HG03025 (cell line): ENCODE results near the gene APPBP2.
"Not testable (repeated sequence)": the region's sequence is repeated elsewhere in the genome, so short reads cannot be mapped to it uniquely, and the experiment has no call there.

Experiments used
- ATAC-seq: cut with Tn5 transposase; IDR thresholded peaks from one replicate; pipeline ENCODE4 v1.9.1; 2021; ENCODE audit warnings: mild to moderate bottlenecking, moderate library complexity; ENCODE audit not compliant: unreplicated experiment, low FRiP score

The APPBP2 gene, protein sequence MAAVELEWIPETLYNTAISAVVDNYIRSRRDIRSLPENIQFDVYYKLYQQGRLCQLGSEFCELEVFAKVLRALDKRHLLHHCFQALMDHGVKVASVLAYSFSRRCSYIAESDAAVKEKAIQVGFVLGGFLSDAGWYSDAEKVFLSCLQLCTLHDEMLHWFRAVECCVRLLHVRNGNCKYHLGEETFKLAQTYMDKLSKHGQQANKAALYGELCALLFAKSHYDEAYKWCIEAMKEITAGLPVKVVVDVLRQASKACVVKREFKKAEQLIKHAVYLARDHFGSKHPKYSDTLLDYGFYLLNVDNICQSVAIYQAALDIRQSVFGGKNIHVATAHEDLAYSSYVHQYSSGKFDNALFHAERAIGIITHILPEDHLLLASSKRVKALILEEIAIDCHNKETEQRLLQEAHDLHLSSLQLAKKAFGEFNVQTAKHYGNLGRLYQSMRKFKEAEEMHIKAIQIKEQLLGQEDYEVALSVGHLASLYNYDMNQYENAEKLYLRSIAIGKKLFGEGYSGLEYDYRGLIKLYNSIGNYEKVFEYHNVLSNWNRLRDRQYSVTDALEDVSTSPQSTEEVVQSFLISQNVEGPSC

DNA sequence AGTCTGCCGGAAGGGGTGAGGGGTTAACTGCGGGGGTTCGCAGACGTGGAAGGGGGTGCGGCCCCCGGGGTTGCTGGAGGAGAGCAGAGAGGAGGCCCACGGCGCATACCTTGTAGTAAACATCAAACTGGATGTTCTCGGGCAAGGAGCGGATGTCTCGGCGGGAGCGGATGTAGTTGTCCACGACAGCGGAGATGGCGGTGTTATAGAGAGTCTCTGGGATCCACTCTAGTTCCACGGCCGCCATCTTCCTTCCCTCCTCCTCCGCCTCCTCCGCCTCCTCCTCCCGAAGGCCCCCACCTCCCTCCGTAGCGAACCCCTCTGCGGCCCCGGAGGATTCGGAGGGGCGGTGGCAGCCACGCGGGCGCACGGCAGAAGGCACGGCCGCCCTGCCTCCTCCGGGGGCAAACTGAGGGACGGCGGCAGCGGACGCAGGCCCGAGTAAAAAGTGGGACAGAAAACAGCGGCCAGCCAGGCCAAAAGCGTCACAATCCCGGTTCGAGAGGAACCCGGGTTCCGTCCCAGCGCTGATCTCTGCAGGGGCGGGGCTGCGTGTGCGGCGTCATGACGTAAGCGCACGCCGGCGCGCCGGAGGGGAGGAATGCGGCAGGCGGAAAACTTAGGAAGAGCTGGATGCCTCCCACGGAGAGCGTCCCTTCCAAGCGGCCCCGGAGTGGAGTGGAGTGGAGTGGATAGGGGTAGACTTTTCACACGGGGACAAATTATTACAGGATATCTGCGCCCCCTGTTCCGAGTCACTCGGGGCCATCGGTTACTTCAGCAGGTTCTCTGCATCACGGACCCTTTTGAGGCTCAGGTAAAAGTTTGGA, at the start of gene APPBP2:
Gene APPBP2, minus strand, starts transcription at position 558 of the 830 bp plus-strand sequence. Its CDS starts 311 bp downstream, at position 247.
- ATAC-seq, result peak; percentile 86

DNA sequence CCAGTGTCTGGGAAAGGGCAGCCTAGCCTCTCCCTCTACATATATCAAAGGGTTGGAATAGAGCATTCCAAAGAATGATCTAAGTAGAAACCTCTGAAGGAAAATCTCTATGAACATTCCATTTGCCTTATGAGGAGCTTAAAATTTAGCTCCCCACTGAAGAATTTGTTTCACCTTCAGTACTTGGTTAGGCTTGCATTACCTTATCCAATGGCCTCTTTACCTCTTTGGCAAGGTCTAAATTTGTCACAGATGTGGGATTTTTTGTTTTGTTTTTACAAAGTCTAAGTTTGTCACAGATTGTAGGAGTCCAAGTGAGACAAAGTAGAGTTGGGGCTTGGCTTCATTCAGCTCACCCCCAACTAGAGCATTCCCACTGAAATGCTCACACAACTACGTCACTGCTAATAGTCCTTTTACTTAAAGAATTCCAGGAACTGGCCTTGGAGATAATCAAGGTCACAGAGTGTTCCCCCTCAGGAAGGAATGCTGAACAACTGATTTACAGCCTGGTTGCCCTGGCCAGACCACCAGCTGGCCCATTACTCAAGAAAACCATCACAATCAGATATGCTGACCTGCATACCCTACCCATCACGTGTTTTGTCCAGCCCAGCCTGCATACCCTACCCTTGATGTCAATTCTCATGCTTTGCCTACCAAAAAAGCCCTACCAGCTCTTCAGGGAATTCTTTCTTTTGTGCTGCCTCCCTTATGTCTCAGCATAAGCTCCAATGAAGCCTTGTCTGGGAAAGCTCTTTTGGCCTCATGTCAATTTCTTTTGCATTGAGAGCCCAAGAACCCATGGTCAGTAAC, 47.4 kb upstream of the APPBP2 start:
- ATAC-seq, result no peak

DNA sequence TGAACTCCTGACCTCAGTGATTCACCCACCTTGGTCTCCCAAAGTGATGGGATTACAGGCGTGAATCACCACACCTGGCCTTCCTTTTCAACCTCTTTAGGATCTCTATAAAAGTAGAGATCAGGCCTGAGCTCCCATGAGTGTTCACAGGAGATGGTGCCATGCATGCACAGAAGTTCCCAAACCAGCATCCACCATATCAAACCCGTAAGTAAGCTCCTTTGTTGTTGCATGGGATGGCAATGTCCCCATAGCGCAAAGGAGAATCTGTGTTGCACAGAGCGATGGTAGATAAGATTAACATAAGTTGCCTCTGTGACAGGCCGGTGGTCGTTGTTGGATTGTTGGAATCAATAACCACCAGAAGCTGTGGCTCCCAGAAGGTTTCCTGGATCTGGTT, 39.2 kb upstream of the APPBP2 start:
- no peak for ATAC-seq

DNA sequence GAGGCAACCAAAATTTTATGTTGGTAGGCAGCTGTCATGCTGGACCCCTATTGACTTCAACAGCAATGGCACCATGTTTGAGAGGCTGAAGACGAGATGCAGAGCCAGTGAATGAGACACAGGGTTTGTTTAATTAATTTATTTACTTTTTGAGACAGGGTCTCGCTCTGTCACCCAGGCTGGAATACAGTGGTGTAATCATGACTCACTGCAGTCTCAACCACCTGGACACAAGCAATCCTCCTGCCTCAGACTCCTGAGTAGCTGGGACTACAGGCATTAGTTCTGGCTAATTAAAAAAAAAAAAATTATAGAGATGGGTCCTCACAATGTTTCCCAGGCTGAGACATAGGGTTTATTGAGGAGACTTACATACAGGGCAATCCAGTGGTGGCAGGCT, 37.7 kb upstream of the APPBP2 start:
- no peak for ATAC-seq

DNA sequence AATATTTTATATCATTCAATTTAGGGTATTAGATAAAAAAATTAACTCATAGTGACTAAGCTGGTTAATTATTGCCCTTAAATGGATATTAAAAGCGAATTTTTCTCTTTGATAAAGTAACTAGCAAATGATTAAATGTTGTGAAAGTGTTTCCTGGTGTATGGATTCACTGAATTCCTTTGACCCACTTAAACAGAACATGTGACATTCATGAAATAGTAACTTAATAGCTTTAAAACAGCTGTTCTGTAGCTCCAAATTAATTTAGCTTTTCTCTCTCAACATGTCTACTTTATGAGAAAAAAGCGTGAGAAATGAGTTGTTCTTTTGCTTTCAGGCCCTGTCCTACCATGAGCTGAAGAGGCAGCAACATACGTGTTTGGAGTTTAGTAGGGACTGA, 36.4 kb upstream of the APPBP2 start:
- ATAC-seq, result no peak

DNA sequence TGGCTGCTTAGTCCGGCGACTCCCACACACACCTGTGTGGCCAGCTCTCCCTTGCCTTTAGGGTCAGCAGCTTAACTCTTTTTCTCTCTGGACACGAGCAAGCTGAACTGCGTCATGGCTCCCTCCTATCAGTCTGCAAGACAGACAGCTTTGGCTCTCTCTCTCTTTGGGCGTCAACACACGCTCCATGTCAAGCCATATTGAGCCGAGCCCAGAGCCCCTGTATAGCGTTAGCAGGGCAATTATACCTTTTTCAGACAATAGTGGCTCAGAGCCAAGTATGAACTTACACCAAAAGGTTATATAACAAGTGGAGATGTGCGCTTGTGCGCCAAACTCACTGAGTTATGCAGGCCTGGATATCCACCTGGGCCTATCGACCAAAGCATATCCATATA, 34.8 kb upstream of the APPBP2 start:
- ATAC-seq, result no peak

DNA sequence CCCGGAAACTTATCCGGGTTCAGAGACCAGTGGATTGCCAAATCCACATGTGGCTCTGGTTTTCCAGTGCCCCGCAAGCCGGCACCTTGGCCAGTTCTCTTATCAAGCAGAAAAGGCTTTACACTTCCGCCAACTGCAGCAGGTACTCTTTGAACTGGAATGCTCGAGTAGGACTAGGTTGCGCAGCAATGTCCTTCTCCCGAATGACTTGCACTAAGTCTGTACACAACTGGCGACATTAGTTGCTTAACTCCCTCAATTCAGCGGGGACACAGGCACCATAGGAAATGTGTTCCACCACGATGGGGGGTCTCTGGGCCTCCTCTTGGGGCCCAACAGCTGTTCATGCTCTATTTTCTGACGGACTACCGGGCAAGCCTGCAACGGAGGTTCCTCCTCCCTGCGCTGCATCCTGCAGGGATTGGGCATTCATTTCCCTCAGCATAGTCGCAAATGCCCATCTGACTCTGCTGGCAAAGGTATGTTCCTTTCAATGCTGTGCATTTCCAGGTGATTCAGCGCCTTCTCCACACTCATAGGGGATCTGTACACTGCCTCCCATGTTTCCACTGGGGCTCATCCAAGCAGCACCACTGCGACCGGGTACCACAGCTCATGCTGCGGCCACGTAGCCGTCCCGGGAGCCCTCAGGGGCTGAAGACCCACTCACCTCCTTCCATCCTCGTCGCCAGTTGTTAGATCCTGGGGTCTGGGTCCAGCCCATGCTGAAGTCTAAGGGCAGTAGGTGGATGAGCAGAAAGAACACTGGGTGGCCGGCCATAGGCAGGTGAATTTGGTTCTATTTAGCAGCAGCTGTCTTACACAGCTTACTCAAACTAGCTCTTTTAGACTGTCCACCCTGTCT, 34.2 kb upstream of the APPBP2 start:
- no peak for ATAC-seq

DNA sequence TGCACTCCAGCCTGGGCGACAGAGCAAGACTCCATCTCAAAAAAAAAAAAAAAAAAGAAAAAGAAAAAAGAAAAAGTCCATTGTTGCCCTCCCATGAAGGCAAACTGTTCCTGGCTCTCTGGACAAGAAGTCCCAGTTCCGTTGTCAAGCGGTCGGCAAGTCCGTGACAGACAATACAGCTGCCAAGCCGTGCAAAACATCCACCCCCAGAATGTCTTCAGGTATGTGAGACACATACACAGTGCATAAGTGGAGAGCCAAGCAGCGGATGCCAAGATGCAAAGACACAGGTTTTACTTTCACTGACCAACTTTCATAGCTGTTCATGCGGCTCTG, 33.6 kb upstream of the APPBP2 start:
- no peak for ATAC-seq

DNA sequence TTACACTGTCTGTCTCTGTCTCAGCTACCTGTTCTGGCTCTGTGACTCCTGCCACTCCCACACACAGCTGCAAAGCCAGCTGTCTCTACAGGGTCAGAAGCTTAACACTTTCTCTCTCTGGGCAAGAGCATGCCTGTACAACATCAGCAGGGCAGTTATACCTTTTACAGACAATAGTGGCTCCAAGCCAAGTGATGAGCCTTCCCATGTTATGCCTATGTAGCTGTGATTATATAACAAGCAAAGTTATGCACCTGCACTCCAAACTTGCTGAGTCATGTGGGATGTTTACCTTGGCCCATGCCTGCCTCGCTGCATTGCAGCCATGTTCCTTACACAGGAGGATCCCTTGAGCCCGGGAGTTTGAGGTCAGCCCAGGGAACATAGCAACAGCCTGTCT, 31.8 kb upstream of the APPBP2 start:
- no peak for ATAC-seq

DNA sequence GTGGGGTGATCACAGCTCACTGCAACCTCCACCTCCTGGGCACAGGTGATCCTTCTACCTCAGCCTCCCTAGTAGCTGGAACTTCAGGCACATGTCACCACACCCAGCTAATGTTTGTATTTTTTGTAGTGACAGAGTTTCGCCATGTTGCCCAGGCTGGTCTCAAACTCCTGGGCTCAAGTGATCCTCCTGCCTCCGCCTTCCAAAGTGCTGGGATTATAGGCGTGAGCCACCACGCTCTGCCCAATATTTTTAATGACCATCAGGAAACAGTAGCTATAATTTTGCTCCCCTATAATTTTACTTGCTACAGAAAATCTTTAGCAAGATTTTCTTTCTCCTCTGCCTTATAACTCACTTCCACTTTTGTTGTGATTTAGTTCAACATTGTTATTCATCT, 29.7 kb upstream of the APPBP2 start:
- no peak for ATAC-seq

DNA sequence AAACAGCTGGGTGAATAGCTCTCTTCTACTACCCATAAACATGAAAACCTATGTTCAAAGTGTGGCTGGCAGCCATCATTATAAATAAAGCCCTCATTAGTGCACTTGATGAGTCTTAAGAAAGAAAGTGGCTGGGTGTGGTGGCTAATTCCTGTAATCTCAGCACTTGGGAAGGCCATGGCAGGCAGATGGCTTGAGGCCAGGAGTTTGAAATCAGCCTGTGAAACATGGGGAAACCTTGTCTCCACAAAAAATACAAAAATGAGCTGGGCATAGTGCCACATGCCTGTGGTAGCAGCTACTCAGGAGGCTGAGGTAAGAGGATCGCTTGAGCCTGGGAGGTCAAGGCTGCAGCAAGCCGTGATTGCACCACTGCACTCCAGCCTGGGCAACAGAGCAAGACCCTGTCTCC, 28.3 kb upstream of the APPBP2 start:
- no peak for ATAC-seq

DNA sequence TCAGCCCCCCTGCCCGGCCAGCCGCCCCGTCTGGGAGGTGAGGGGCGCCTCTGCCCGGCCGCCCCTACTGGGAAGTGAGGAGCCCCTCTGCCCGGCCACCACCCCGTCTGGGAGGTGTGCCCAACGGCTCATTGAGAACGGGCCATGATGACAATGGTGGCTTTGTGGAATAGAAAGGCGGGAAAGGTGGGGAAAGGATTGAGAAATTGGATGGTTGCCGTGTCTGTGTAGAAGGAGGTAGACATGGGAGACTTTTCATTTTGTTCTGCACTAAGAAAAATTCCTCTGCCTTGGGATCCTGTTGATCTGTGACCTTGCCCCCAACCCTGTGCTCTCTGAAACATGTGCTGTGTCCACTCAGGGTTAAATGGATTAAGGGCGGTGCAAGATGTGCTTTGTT, 26.2 kb upstream of the APPBP2 start:
- not testable (repeated sequence) for ATAC-seq

DNA sequence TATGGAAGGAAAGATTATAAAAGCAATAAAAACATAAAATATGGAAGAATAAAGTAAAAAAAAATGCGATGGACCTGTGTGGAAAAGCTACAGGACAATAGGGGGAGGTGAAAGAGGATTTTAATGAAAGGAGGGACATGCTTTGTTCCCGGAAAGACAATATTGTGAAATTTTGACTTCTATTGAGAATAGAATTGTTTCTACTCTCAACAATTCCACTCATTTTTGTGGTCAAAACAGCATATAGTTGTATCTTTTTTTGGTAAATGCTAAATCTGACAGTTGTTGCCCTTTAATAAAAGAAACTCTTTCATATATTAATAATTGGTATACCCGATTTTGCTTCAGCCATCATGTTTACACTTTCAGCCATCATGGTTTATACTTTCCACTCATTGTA, 22.9 kb upstream of the APPBP2 start:
- no peak for ATAC-seq

DNA sequence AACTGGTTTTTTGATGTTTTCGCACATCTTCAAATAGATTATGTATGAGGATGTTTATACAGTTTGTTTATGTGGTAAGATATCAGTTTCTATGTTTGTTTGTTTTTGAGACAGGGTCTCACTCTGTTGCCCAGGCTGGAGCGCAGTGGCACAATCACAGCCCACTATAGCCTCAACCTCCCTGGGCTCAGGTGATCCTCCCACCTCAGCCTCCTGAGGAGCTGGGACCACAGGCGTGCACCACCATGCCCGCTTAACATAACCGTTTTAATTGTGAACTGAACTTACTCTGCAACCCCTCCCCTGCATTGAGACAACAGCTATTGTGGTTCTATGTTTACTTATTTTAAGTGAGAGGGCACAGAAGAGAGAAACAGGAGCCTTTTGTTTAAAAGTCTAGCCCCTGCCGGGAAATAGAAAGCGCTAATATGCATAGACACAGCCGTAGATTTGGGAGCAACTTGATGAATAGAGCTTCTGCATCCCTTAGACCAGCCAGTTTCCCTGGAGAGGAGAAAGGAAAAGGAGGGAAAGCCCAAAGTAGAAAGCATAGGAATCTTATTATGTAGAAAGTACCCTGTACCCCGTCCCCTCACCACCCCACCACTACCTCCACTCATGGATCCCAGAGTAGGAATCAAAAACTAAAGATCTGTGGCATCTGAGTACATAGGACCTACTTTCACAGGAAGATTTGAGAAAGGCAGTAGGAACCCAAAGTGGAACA, 19.6 kb upstream of the APPBP2 start:
- no peak for ATAC-seq

DNA sequence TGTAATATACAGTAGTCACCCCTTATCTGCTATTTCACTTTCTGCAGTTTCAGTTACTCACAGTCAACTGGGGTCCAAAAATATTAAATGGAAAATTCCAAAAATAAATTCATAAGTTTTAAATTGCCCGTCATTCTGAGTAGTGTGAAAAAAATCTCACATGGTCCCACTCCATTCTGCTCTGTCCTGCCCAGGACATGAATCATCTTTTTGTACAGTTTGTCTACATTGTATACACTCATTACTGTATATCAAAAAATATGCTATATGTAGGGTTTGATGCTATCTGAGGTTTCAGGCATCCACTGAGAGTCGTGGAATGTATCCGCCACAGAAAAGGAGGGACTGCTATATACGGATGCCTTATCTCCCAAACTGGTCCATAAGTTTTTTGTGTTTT, 16.0 kb upstream of the APPBP2 start:
- ATAC-seq, result no peak

DNA sequence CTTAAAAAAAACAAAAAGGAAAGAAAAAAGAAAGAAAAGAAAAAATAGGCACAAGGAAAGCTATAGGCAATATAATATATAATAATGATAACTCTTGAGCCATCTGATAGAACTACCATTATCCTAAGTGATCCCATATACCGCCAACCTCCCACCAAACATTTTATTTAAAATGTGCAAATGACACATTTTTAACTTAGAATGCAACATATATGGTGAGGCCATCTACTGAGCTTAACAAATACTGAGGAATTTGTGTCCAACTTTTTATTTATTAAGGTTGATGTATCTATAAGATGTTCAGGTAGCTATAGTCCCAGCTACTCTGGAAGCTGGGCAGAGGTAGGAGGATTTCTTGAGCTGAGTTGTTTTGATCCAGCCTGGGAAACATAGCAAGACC, 14.4 kb upstream of the APPBP2 start:
- ATAC-seq, result no peak

DNA sequence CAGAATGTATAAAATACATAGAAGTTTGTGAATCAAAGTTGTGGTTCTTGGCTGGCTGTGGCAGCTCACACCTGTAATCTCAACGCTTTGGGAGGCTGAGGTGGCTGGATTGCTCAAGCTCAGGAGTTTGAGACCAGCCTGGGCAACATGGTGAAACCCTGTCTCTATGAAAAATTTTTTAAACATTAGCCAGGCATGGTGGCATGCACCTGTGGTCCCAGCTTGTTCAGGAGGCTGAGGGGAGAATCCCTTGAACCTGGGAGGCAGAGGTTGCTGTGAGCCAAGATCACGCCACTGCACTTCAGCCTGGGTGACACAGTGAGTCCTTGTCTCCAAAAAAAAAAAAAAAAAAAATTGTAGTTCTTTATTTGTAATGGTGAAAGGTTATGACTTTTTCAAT, 13.8 kb upstream of the APPBP2 start:
- no peak for ATAC-seq

DNA sequence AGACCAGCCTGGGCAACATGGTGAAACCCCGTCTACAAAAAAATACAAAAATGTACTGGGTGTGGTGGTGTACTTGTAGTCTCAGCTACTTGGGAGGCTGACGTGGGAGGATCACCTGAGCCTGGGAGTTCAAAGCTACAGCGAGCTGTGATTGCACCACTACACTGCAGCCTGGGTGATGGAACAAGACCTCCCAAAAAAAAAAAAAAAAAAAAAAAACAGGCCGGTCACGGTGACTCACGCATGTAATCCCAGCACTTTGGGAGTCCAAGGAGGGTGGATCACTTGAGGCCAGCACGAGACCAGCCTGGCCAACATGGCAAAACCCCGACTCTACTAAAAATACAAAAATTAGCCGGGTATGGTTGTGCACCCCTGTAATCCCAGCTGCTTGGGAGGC, 12.7 kb upstream of the APPBP2 start:
- no peak for ATAC-seq
